Activated CD4-positive, alpha-beta T cell treated with anti-CD3 and anti-CD28 coated beads for 4 hours (primary cell): ENCODE data around the gene FLT1.

Source experiments
- DNase-seq, 2 donors: peaks; one replicate each; pipeline ENCODE4 v3.0.0-alpha.2; 2020

The FLT1 gene

GRCh38 chr13:28485097-28485496, 9.8 kb downstream of the FLT1 start:
- no peak for DNase-seq

- DNase-seq, result no peak
Measured at GRCh38 chr13:28483313-28483931, 11.5 kb downstream of the FLT1 start.

GRCh38 chr13:28479005-28479404, 15.9 kb downstream of the FLT1 start:
- no peak for DNase-seq

GRCh38 chr13:28478127-28478526, 16.8 kb downstream of the FLT1 start:
- DNase-seq, result no peak

- DNase-seq, result no peak
Measured at GRCh38 chr13:28477709-28477973, 17.3 kb downstream of the FLT1 start.

- no peak for DNase-seq
Measured at GRCh38 chr13:28476919-28477708, 17.8 kb downstream of the FLT1 start.

- DNase-seq, result no peak
Measured at GRCh38 chr13:28475916-28476725, 18.8 kb downstream of the FLT1 start.

- DNase-seq, result no peak
Measured at GRCh38 chr13:28474491-28475134, 20.3 kb downstream of the FLT1 start.

GRCh38 chr13:28473044-28473443, 21.9 kb downstream of the FLT1 start:
- DNase-seq, result no peak

- DNase-seq, result no peak
Measured at GRCh38 chr13:28471421-28471820, 23.5 kb downstream of the FLT1 start.

GRCh38 chr13:28470296-28470695, 24.6 kb downstream of the FLT1 start:
- DNase-seq, result no peak

- no peak for DNase-seq
Measured at GRCh38 chr13:28469316-28469715, 25.6 kb downstream of the FLT1 start.

- no peak for DNase-seq
Measured at GRCh38 chr13:28468023-28468915, 26.7 kb downstream of the FLT1 start.

GRCh38 chr13:28467034-28467433, 27.9 kb downstream of the FLT1 start:
- DNase-seq, result no peak

GRCh38 chr13:28466151-28466550, 28.8 kb downstream of the FLT1 start:
- DNase-seq, result no peak

- no peak for DNase-seq
Measured at GRCh38 chr13:28464861-28465460, 30.0 kb downstream of the FLT1 start.

GRCh38 chr13:28463481-28463880, 31.4 kb downstream of the FLT1 start:
- DNase-seq, result no peak

GRCh38 chr13:28459911-28460310, 35.0 kb downstream of the FLT1 start:
- DNase-seq, result no peak

GRCh38 chr13:28458608-28459007, 36.3 kb downstream of the FLT1 start:
- DNase-seq, result no peak

GRCh38 chr13:28458051-28458450, 36.9 kb downstream of the FLT1 start:
- no peak for DNase-seq

- no peak for DNase-seq
Measured at GRCh38 chr13:28457521-28457920, 37.4 kb downstream of the FLT1 start.

GRCh38 chr13:28455580-28456194, 39.2 kb downstream of the FLT1 start:
- DNase-seq, result no peak
